ENCODE data around the gene SPEF2. TPM values are rescaled to one million over a fixed set of nuclear protein-coding genes. Genes with fewer than 3 reads are reported as not detected.

Gene SPEF2
- total RNA-seq, 4 donors from 2014 or later: 0.49 to 2.8 (median 1.8) TPM

- H3K4me3 ChIP-seq (ENCODE audit: low read depth, poor library complexity, severe bottlenecking): no peak overlapping the region
- no peak for DNase-seq (ENCODE audit: low spot score in 2 of 2)
- TF ChIP-seq CTCF (IDR thresholded peaks at IDR 0.05) (no peak), POLR2A (IDR thresholded peaks at IDR 0.05) (no peak)
- WGBS, 2 donors: 83 to 90% methylated on average over 6 of the region's 6 CpGs
- intact Hi-C loops (cut with DNase I; ENCODE audit: low total_unique reads): loop anchor here (5.0 kb wide), 1 partner anchor 412 kb away; no protein-coding TSS in a partner anchor
These were observed 232.2 kb downstream of the SPEF2 start for GRCh38 chr5:35849860-35850259.

- H3K4me3 ChIP-seq (ENCODE audit: low read depth, poor library complexity, severe bottlenecking): no peak overlapping the region
- intact Hi-C loops (cut with DNase I; ENCODE audit: low total_unique reads): loop anchor here (5.0 kb wide), 1 partner anchor 411 kb away; no protein-coding TSS in a partner anchor
- TF ChIP-seq CTCF (IDR thresholded peaks at IDR 0.05) (no peak), POLR2A (IDR thresholded peaks at IDR 0.05) (no peak)
- 26 to 39% methylated on average over 8 of the region's 8 CpGs for WGBS, 2 donors
- DNase-seq (ENCODE audit: low spot score in 2 of 2): no peak
These were observed 233.5 kb downstream of the SPEF2 start for GRCh38 chr5:35850967-35851680.

GRCh38 chr5:35852084-35852734 lies 234.5 kb downstream of the SPEF2 start:
- intact Hi-C loops (cut with DNase I; ENCODE audit: low total_unique reads): loop anchor here (5.0 kb wide), 1 partner anchor 410 kb away; no protein-coding TSS in a partner anchor
- H3K4me3 ChIP-seq (ENCODE audit: low read depth, poor library complexity, severe bottlenecking): no peak overlapping the region
- 66 to 70% methylated on average over 8 of the region's 8 CpGs for WGBS, 2 donors
- TF ChIP-seq POLR2A (IDR thresholded peaks at IDR 0.05) (no peak), CTCF (IDR thresholded peaks at IDR 0.05) (no peak)
- no peak for DNase-seq (ENCODE audit: low spot score in 2 of 2)

GRCh38 chr5:35852773-35853172 lies 235.1 kb downstream of the SPEF2 start:
- no peak for DNase-seq (ENCODE audit: low spot score in 2 of 2)
- intact Hi-C loops (cut with DNase I; ENCODE audit: low total_unique reads): loop anchor here (5.0 kb wide), 1 partner anchor 410 kb away; no protein-coding TSS in a partner anchor
- no peak overlapping the region for H3K4me3 ChIP-seq (ENCODE audit: low read depth, poor library complexity, severe bottlenecking)
- TF ChIP-seq CTCF (IDR thresholded peaks at IDR 0.05) (no peak), POLR2A (IDR thresholded peaks at IDR 0.05) (no peak)

GRCh38 chr5:35853631-35854030 lies 236.0 kb downstream of the SPEF2 start:
- H3K4me3 ChIP-seq (ENCODE audit: low read depth, poor library complexity, severe bottlenecking): no peak overlapping the region
- TF ChIP-seq CTCF (IDR thresholded peaks at IDR 0.05) (no peak), POLR2A (IDR thresholded peaks at IDR 0.05) (no peak)
- WGBS, 2 donors: 58 to 62% methylated on average over 3 of the region's 3 CpGs
- intact Hi-C loops (cut with DNase I; ENCODE audit: low total_unique reads): loop anchor here (5.0 kb wide), 1 partner anchor 409 kb away; no protein-coding TSS in a partner anchor
- no peak for DNase-seq (ENCODE audit: low spot score in 2 of 2)
